Measurements from ENCODE around the gene TMEM135.

Gene TMEM135

GRCh38 chr11:87353771-87354345 lies 316.1 kb downstream of the TMEM135 start:
- DNase-seq (ENCODE audit: low spot score), result no peak

GRCh38 chr11:87355596-87355995 lies 317.9 kb downstream of the TMEM135 start:
- DNase-seq (ENCODE audit: low spot score), result no peak

GRCh38 chr11:87356428-87356827 lies 318.7 kb downstream of the TMEM135 start:
- DNase-seq (ENCODE audit: low spot score), result no peak

GRCh38 chr11:87358461-87358860 lies 320.7 kb downstream of the TMEM135 start:
- DNase-seq (ENCODE audit: low spot score), result no peak

- no peak for DNase-seq (ENCODE audit: low spot score)
Observed at GRCh38 chr11:87359401-87359800, 321.7 kb downstream of the TMEM135 start.

- no peak for DNase-seq (ENCODE audit: low spot score)
Observed at GRCh38 chr11:87361891-87362290, 324.2 kb downstream of the TMEM135 start.

GRCh38 chr11:87366346-87366745 lies 328.6 kb downstream of the TMEM135 start:
- no peak for DNase-seq (ENCODE audit: low spot score)

GRCh38 chr11:87366763-87367405 lies 329.1 kb downstream of the TMEM135 start:
- no peak for DNase-seq (ENCODE audit: low spot score)

- no peak for DNase-seq (ENCODE audit: low spot score)
Observed at GRCh38 chr11:87368151-87368550, 330.4 kb downstream of the TMEM135 start.

GRCh38 chr11:87368858-87369480 lies 331.2 kb downstream of the TMEM135 start:
- DNase-seq (ENCODE audit: low spot score), result peak; percentile 6

- DNase-seq (ENCODE audit: low spot score), result no peak
Observed at GRCh38 chr11:87369888-87370287, 332.2 kb downstream of the TMEM135 start.

- no peak for DNase-seq (ENCODE audit: low spot score)
Observed at GRCh38 chr11:87372065-87372464, 334.3 kb downstream of the TMEM135 start.

Measured in COLO829 (cell line).